Stimulated activated CD4-positive, alpha-beta T cell treated with anti-CD3 and anti-CD28 coated beads, Interleukin-1b, Interleukin-23, amount 100 ng/mL, for 48 hours (primary cell): ENCODE data around the gene PTBP3.

Experiments
- DNase-seq: peaks from one replicate; pipeline ENCODE4 v3.0.0-alpha.2; 2020

PTBP3 gene

DNA sequence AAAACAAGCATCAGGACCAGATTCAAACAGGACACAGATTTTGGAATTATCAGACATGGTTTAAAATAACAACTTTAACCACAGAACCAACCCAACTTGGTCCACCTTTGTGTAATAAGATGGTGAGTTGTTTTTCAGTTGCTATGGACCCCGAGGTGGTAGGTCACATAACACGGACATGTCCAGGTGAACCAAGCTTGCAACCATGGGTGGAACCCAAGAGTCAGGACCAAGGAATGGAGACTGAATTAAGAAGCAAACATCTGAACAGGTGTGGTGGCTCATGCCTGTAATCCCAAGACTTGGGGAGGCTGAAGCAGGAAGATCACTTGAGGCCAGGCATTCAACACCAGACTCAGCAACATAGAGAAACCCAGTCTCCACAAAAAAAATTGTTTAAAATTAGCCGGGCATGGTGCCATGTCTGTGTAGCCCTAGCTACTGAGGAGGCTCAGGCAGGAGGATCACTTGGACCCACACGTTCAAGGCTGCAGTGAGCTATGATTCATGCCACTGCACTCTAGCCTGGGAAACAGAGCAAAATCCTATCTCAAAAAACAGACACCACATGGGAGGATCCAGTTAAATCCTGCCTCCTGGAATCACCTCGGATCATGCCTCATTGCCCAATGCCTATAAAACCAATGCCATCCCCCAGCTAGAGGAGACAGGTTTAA lies 10.6 kb downstream of the PTBP3 start:
- DNase-seq, result no peak

DNA sequence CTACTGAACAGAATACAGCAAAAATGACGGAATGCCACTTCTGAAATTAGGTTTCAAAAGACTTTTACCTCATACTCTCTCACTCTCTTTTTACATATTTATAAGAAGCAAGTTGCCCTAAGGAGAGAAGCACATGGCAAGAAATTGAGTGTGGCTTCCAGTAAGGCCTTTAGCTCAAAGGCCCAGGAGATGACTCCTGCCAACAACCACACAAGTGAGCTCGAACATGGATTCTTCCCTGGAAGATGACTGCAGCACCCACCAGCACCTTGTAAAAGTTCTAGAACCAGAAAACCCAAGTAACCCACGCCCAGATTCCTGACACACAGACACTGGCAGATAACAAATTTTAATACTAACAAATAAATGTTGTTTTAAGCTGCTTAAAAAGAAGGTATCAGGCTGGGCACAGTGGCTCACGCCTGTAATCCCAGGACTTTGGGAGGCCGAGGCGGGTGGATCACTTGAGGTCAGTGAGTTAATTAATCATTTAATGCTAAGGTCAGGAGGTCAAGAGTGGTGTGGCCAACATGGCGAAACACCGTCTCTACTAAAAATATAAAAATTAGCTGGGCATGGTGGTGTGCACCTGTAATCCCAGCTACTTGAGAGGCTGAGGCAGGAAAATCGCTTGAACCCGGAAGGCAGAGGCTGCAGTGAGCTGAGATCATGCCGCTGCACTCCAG lies 17.0 kb downstream of the PTBP3 start:
- DNase-seq, result no peak

DNA sequence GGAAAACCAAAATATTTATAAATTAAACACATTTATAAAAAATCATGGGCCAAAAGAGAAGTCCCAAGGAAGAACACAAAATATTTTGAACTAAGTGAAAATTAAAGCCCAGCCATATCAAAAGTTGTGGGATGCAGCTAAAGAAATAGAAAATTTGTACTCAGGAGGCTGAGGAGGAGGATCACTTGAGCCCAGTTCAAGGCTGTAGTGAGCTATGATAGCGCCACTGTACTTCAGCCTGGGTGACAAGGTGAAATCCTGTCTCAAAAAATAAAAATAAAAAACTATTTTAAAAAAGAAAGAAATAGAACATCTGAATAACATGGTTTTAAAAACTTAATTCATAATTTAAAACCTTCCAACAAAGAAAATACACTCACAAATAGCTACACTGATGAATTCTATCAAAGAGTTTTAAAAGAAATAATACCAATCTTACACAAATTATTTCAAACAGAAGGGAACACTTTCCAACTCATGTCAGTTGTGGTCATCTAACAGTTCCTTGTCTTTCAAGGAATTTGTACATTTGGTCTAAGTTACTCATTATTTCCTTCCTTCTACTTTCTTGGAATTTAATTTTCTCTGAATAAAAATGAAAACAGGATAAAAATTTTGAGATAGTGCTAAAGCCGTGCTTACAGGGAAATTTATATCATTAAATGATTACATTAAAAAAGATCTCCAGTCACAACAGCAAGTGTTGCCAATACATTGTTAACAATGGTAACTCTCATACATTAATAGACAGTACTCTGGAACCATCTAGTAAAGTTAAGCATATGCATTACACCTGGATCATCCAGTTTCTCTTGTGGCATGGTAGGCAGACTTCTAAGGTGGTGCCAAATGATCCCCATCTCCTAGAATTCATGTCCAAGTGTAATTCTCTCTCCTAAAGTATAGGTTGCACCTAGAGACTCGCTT lies 17.8 kb downstream of the PTBP3 start:
- no peak for DNase-seq

DNA sequence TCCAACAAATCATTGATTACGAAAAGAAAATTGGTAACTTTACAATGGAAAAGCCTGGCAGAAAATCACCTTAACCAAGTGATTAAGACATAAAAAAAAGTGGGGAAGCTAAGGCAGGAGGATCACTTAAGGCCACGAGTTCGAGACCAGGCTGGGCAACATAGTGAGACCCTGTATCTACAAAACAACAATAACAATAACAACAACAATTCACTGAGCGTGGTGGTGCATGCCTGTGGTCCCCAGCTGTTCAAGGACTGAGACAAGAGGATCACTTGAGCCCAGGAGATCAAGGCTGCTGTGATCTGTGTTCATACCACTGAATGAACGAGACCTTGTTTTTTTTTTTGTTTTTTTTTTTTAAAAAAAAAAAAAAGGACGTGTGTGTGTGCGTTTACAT lies 21.3 kb downstream of the PTBP3 start:
- DNase-seq, result no peak

DNA sequence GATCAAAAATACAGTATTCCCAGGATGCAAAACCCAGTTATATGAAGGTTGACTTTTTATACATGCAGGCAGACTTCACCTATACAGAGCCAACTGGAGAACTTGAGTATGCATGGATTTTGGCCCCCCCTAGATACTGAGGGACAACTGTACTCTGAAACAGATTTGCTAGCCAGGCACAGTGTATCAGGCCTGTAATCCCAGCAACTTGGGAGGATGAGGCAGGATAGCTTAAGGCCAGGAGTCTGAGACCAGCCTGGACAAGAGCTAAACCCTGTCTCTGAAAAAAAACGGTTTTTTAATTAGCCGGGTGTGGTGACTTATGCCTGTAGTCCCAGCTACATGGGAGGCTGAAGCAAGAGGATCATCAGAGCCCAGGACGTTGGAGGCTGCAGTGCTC lies 21.9 kb downstream of the PTBP3 start:
- DNase-seq, result no peak

DNA sequence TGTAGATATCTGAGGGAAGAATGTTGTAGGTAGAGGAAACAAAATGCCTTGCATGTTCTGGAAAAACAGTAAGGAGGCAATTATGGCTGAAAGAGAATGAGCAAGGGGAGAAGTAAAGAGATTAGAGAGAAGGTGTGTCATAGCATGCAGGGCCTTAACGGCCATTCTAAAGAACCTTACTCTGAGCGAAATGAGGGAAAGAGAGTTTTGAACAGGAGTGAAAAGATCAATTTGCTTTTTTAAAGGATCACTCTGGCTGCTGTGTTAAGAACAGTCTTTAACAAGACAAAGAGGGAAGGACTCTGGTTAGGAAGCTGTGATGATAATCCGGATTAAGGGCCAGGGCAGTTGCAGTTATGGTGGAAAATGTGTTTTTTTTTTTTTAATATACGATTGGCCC lies 22.6 kb downstream of the PTBP3 start:
- no peak for DNase-seq

DNA sequence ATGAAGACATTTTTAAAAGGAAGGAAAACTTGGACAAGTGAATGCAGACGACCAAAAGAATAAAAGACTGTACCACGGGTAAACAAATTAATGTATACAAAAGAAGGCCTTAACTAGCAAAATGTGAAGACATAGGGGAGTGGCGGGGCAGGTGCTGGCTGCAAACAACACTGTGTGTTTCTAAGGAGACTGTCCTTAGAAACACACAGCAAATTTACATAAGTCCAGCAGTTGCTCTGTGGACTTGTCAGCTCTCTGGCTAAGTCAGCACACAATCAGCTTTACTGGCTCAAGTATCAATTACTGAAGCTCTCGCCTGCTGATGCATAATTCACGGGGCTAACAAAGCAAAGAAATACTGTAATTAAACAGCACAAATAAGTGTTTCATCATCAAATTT lies 24.8 kb downstream of the PTBP3 start:
- DNase-seq, result no peak

DNA sequence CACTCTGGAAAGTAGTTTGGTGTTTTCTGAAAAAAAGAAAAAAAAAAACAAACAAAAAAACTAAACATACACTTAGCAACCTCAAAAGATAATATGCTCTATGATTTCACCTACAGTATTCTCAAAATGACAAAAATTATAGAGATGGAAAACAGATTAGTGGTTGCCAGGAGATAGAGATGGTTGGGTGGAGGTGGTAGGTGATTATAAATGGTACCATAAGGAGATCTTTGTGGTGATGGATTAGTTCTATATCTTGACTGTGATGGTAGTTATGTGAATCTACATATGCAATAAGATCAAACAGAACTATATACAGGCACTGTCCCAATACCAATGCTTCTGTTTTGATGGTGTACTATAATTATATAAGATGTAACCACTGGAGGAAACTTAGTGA lies 32.0 kb downstream of the PTBP3 start:
- no peak for DNase-seq

DNA sequence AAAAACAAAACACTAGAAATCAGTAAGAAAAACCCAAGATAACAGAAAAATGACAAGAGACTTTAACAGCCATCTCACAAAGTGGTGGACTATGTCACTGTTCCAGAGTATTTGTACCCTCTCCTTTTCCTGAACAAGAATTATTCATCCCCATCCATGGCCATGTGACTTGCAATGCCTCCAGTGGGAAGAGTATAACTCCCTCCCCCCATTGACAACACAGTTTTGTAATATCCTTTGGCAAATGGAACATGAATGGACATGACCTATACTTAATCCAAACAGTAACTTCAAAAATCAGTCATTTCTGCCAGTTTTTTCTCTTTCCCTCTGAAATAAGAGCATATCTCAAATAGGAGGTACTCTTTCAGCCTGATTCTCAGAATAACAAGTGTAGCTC lies 33.9 kb downstream of the PTBP3 start:
- no peak for DNase-seq

DNA sequence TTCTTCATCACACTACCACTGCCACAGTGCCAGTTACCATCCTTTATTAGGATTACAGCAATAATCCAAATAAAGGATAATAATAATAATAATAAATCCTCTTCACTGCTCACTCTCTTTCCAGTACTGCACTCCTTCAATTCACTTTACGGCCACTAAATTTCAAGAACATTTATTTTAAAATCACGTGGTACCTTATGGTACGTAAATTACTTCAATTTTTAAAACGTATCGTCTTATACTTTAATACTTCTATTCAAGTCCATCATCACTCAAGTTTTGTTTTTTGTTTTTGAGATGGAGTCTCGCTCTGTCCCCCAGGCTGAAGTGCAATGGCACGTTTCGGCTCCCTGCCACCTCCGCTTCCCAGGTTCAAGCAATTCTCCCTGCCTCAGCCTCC lies 36.5 kb downstream of the PTBP3 start:
- no peak for DNase-seq

DNA sequence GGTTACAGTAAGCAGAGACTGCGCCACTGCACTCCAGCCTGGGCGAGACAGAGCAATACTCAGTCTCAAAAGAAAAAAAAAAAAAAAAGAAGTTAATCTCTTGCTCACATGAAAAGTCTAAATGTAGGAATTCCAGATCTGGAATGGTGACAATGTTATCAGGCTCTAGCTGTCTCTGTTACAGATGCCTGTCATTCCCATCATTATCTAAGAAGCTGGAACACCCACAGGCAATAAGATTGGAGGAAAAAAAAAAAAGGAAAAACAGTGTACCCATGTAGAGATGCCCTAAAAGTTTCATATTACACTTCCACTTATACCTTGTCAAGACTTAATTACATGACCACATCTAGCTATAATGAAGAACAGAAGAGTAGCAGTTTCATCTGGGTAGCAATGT lies 38.2 kb downstream of the PTBP3 start:
- DNase-seq, result no peak

DNA sequence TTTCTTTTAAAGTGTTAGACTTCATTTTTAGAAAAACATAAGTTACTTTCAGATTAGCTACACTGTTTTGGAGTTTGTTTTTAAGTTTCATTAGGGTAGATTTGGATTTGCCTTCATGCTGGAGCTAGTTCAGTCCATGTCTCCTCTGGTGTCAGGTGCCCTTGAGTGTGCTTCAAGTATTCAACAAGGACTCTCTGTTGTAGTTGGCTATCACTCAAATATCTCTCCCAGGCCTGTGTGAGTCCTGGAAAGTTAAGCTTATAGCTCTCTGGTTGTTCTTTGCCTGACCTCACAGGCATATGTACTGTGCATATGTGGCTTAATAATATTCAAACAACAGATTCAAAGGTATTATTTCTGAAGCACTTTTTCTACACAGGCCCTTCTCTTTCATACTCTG lies 45.4 kb downstream of the PTBP3 start:
- DNase-seq, result no peak

DNA sequence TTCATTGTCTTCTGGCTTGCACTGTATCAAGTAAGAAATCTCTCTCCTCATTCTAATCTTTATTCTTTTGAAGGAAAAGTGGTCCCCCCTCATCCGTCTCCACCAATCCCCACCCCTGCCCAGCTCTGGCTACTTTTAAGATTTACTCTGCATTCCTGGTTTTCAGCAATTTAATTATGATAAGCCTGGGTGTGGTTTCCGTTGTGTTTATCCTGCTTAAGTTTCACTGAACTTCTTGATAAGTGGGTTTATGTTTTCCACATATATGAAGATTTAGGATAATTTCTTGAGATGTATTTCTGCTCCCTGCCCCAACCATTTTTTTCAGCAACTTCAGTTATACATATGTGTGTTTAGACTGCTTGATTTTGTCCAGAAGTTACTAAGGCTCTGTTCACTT lies 46.5 kb downstream of the PTBP3 start:
- DNase-seq, result no peak

DNA sequence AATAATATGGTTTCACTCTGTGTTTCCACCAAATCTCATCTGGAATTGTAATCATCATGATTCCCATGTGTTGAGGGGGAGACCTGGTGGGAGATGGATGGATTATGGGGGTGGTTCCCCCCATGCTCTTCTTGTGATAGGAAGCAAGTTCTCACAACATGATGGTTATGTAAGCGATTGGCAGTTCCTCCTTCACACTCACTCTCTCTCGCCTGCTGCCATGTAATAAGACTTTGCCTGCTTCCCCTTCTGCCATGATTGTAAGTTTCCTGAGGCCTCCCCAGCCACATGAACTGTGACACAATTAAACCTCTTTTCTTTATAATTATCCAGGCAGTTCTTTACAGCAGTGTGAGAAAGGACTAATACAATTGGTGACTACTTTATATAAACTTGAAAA lies 48.4 kb downstream of the PTBP3 start:
- no peak for DNase-seq

DNA sequence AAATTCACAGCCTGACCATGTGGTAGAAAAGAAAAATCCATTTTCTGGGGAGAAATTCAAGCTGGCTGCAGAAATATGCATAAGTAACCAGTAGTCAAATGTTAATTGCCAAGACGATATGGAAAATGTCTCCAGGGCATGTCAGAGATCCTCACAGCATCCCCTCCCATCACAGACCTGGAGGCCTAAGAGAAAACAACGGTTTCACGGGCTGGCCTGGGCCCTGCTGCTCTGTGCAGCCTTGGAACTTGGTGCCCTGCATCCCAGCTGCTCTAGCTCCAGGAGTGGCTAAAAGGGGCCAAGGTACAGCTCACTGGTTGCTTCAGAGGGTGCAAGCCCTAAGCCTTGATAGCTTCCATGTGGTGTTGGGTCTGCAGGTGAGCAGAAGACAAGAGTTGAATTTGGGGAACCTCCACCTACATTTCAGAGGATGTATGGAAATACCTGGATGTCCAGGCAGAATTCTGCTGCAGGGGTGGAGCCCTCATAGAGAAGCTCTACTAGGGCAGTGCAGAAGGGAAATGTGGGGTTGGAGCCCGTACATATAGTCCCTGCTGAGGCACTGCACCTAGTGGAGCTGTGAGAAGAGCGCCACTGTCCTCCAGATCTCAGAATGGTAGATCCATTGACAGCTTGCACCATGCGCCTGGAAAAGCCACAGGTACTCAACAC lies 49.7 kb downstream of the PTBP3 start:
- DNase-seq, result no peak

DNA sequence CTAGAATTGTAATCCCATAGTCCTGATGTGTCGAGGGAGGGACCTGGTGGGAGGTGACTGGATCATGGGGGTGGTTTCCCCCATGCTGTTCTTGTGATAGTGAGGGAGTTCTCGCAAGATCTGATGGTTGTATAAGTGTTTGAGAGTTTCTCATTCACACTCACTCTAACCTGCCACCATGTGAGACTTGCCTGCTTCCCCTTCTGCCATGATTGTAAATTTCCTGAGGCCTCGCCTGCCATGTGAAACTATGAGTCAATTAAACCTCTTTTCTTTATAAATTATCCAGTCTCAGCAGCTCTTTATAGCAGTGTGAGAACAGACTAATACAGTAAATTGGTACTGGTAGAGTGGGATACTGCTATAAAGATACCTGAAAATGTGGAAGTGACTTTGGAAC lies 50.6 kb downstream of the PTBP3 start:
- peak; percentile 11 for DNase-seq

DNA sequence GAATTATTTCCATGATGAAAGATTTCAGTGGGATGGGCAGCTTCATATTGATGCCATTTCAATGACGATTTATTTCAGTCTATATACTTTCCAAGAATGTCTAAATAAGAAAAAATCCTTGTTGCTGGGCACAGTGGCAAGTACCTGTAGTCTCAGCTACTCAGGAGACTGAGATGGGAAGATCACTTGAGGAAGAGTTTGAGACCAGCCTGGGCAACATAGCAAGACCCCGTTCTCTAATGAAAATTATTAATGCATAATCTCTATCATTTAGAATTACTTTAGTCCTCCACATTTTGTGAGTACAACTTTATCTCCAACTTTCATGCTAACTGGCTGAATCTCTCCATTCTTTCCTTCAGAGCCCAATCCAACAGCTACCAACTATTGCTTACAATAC lies 52.5 kb downstream of the PTBP3 start:
- no peak for DNase-seq

DNA sequence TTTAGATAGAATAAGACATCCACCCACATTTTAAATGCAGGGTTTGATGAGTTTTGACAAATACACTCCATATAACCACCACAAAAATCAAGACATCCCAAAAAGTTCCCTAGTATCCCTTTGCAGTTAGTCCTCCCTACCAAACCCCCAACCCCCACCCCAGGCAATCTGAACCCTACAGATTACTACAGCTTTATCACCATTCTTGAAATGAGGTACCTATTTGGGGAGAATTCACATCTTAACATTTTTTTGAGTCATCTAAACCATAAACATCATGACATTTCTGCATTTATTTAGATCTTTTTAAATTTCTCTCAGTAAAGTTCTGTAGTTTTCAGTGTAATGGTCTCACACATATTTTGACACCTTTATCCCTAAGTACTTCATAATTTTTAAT lies 53.9 kb downstream of the PTBP3 start:
- DNase-seq, result no peak

DNA sequence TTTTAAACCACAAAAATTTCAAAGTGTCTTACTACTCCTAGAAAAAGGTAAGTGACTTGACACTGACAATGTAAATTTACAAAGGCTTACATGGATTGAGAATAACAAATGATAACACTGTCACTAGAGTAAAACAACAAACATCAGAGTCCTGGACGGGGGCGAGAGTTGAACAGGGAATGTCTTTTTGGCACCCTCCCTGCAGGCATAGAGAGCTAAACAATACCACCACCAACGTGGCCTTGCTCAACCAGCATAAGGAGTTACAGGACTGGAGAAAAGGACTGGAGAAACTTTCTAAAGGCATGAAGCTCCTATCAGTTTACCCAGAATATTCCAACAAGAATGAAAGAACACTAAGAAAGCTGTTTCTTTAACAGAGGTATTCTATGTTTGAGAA lies 55.3 kb downstream of the PTBP3 start:
- no peak for DNase-seq

DNA sequence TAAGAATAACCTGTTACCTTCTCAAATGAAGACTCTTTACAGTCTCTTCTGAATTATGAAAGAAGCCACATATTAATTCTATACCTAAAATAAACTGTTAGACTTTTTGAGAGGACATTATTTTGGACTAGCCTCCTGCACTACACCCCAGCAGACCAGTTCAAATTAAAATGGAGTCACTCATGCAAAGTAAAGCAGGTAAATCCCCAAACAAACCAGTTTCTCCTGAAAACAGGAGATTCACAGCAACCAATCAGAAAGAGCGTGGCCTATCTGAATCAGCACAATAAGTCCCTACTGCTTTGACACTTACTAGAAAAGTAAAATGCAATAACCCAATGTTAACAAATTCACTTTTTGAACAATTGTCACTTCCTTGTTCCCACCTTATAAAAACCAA lies 58.8 kb downstream of the PTBP3 start:
- no peak for DNase-seq

DNA sequence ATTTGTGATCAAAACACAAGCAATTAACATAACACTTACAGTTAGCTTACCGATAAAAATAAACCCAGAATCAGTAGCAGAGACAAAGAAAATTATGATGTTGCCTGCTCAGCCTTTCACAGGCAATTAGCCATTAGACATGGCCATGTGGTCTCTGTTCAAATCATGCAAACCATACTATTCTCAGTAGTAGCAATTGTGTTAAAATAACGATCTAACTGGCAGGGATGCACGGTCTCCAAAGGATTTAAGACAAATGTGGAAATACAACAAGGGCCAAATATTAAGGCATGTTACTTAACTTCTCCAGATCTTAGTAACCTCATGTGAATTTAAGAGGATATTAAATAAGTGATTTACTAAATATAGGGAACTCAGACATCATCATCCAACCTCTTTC lies 59.5 kb downstream of the PTBP3 start:
- no peak for DNase-seq

DNA sequence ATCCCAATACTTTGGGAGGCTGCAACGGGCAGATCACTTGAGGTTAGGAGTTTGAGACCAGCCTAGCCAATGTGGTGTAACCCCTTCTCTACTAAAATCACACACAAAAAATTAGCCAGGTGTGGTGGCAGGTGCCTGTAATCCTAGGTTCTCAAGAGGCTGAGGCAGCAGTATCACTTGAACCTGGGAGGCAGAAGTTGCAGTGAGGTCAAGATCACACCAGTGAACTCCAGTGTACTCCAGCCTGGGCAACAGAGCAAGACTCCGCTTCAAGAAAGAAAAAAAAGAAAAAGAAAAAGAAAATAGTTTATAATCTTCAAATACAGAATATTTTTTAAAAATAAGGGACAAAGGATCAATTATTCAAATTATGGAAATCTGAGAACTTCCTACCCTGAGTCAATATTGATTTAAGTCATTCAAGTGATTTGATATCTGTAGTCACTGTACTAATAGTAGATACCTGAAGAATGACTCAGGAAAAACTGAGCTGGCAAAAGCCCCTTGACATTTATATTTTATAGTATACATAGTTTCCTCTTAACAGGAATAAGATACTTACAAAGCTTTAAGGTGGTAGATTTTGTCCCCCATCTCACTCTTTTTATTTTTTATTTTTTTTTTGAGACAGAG lies 61.8 kb downstream of the PTBP3 start:
- no peak for DNase-seq

DNA sequence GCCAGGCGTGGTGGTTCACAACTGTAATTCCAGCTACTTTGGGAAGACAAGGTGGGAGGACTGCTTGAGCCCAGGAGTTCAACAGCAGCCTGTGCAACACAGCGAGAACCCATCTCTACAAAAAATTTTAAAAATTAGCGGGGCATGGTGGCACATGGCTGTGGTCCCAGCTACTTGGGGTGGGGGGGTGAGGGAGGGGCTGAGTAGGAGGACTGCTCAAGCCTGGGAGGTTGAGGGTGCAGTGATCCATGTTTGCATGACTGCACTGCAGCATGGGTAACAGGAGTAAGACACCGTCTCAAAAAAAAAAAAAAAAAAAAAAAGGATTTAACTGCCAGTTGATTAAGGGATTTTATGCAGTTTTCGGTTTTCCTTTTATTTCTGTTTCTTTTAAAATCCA lies 65.0 kb downstream of the PTBP3 start:
- DNase-seq, result no peak
